Epithelial cell of prostate (primary cell): ENCODE results near the gene OSBPL3.

Experiments used
- DNase-seq: peaks from one replicate; pipeline ENCODE4 v3.0.0-alpha.2; 2011; ENCODE audit warnings: low read depth, low spot score
- H3K27ac ChIP-seq: fragments of 450-650 bp; 2 replicates; pipeline ENCODE4 v1.5.1; 2017; ENCODE audit warnings: mild to moderate bottlenecking

OSBPL3 gene

DNA sequence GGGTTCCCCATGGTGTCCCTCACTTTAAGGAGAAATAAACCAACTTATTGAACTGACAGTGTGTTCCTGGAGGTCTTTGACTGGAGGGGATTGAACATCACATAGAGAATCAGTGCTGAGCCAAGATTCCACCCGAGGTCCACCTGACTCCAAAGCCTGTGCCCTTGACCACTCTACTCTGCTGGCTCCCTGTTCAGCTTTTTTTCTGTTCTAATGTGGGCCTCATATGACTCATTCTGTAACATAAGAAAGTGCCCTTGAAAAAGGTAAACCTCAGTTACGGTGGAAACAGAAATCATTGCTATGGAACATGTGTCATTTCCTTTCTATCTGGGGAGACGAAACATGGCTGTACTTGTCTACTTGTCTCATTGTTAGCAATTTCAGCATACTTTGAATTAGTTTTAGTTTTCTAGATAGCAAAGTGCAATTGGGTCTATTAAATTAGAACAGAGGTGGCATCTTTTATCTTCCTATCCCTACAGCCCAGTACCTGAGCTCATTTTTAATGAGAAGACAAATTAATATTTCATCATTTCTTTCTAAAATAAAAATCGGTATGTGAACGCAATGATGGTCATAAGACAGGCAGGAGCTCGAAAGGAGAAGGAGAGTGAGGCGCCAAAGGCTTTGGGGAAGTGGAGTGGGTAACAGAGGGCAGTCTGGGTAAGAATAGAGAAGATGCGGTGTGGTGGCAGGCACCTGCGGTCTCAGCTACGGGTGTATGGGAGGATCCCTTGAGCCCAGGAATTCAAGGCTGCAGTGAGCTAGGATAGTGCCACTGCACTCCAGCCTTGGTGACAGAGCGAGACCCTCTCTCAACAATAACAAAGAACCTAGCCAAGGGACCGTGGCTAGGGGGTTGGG lies 224.2 kb downstream of the OSBPL3 start:
- H3K27ac ChIP-seq = peak overlapping the region; percentile 100
- peak; percentile 90 for DNase-seq

DNA sequence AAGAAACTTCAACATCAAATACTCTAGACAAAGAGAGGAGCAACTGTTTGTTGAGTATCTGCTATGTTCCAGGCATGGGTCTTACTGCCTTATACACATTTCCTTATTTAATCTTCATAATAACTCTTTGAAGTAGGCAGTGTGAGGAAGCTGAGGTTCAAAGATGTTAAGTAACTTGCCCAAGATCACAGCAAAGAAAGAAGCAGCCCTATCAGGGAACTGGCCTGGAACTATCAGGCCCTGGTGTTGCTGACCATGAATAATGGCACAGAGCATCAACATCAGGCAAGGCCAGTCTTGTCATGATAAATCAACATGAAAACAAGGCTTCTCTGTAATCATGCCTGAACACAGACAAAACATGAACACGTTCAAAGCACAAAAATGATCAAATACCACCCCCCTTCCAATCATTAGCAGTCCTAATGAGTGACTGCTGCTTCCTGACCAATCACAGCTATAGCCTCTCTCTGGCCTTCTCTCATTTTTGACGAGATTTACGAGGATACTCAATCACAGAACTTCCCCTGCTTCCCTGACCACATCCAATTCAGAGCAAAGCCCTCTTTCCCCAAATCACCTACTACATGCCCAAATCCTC lies 225.0 kb downstream of the OSBPL3 start:
- H3K27ac ChIP-seq = peak overlapping the region; percentile 100
- peak; percentile 62 for DNase-seq

DNA sequence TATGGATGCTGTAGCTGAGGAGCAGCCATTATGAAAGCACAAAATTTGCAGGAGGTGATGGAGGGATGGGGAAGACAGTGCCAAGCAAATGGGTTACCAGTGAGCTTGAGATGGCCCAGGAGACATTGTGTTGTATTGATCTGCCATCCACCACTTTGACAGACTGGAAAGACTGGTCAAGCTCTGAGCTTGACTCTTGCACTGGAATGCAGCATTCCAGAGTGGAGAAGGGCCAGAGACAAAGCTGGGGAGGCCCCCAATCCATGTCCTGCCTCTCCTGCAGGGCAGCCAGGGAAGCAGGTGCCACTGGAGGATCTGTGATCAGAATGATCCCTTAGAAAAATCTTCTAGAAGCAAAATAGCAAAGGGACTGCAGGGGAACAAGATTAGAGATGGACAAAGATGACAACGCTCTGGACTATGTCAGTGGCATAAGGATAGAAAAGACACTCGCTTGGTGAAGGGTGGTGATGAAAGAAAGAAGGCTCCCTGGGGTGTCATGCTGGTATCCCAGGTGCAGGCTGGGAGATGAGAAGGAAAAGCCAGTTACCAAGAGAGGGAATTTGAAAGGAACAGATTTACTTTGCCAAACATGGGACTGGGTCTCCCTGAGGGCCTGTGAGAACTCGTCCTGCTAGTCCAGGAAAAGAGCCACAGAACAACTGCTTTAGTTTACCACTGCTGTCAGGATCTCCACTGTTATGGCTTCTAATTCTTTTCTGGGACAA lies 227.7 kb downstream of the OSBPL3 start:
- DNase-seq = no peak
- H3K27ac ChIP-seq = no peak overlapping the region

DNA sequence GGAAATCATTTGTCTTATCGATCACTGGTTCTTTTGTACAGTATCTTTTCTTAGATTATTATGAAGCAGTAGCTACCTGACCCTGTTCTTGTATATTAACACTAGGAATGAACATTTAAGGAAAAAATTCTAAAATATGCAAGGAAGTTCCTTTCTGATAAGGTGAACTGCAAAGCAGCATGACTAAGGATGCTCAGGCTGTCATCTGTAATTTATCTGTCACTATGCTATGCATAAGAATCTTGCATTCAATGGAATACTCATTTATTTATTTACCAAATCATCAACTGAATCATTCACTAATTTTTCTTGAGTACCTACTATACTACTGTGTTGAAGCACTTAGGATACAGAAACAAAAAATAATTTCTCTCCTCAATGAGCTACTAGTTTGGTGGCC lies 228.5 kb downstream of the OSBPL3 start:
- no peak overlapping the region for H3K27ac ChIP-seq
- no peak for DNase-seq

DNA sequence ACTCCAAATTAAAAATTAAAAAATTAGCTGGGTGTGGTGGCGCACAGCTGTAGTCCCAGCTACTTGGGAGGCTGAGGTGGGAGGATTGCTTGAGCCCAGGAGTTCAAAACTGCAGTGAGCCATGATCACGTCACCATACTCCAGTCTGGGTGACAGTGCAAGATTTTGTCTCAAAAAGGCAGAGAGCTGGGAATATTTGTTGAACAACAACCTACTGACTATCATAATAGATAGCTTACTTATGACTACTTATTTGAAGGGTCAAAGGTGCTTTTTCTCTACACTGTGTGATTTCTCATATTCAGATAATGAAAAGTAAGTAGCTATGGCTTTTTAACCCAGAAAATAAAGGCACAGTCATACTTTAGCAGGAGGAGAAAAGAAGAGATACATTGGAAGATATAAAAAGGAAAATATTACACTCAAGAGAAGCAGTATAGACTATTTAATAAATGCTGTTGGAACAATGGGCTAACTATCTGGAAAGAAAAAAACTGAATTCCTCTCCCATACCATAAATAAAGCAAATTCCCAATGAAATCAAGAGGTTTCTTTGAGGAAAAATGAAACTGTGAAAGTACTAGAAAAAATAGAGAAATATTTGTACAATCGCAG lies 229.4 kb downstream of the OSBPL3 start:
- H3K27ac ChIP-seq = no peak overlapping the region
- no peak for DNase-seq

DNA sequence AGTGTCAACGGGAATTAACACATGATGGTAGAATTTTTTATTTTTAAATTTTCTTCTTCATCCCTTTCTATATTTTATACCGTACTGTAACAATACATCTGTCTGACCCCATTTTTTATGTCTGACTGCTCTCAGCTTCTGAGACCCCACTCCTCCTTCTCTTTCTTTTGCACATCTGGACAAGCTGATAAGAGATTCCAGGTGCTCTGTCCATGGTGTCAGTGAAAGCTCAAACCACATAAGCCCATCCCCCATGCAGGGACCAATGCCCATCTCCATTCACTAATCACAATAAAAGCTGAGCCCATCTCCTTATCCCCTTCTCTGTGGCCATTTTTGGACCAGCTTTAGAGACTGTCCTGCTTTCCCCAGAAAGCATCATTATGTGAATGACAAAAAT lies 231.5 kb downstream of the OSBPL3 start:
- DNase-seq = no peak
- no peak overlapping the region for H3K27ac ChIP-seq
